ENCODE measurements around the gene ANKRD2.
"Not testable (repeated sequence)": the region's sequence is repeated elsewhere in the genome, so short reads cannot be mapped to it uniquely, and the experiment has no call there.

ANKRD2 gene, protein sequence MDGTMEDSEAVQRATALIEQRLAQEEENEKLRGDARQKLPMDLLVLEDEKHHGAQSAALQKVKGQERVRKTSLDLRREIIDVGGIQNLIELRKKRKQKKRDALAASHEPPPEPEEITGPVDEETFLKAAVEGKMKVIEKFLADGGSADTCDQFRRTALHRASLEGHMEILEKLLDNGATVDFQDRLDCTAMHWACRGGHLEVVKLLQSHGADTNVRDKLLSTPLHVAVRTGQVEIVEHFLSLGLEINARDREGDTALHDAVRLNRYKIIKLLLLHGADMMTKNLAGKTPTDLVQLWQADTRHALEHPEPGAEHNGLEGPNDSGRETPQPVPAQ

GRCh38 chr10:97572214-97572989 lies at the start of gene ANKRD2:
Gene ANKRD2 (plus strand): TSS chr10:97572779. CDS start chr10:97572789, 10 bp downstream.
- peak; percentile 92 for DNase-seq

- DNase-seq = no peak
These were observed 49.6 kb upstream of the ANKRD2 start for GRCh38 chr10:97522937-97523336.

DNA sequence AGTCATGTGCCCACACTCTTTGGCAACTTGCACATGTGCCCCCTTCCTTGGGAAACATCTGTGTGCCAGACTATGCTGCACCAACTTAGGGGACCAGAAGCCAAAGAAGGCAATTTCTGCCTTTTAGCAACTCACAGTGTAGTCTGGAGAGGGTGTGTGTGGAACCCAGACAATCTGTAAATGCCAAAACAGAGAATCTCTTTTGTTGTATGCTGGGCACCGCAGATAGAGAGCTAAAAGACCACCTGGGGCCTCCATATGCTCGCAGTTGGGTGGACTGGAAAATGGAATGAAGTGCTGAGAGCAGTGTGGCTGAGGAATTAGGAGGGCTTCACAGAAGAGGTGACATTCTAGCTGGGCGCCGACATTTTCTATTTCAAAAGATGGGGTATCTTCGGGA lies 47.5 kb upstream of the ANKRD2 start:
- DNase-seq = no peak

DNA sequence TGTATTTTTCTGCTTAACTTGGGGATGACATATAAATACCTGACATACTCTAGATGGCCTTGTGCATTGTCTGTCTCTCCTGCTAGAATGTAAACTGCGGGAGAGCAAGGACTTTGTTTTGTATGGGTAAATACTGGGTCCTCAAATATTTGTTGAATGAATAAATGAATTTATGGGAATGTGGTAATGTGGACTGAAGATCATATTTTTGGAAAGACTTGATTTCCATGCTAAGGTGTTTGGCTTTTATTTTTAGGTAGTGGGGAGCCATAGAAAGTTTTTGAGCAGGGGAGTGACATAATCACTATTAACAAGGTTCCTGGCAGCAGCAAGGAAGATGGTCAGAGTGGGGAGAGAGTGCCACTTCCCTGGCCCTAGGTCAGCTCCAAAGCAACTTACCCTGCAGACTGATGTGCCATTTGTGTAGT lies 46.9 kb upstream of the ANKRD2 start:
- DNase-seq = no peak

DNA sequence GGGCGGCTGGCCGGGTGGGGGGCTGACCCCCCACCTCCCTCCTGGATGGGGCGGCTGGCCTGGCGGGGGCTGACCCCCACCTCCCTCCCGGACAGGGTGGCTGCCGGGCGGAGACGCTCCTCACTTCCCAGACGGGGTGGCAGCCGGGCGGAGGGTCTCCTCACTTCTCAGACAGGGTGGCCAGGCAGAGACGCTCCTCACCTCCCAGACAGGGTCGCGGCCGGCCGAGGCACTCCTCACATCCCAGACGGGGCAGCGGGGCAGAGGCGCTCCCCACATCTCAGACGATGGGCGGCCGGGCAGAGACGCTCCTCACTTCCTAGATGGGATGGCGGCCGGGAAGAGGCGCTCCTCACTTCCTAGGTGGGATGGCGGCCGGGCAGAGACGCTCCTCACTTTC lies 43.7 kb upstream of the ANKRD2 start:
- DNase-seq = not testable (repeated sequence)

- DNase-seq = no peak
These were observed 42.7 kb upstream of the ANKRD2 start for GRCh38 chr10:97529685-97530465.

DNA sequence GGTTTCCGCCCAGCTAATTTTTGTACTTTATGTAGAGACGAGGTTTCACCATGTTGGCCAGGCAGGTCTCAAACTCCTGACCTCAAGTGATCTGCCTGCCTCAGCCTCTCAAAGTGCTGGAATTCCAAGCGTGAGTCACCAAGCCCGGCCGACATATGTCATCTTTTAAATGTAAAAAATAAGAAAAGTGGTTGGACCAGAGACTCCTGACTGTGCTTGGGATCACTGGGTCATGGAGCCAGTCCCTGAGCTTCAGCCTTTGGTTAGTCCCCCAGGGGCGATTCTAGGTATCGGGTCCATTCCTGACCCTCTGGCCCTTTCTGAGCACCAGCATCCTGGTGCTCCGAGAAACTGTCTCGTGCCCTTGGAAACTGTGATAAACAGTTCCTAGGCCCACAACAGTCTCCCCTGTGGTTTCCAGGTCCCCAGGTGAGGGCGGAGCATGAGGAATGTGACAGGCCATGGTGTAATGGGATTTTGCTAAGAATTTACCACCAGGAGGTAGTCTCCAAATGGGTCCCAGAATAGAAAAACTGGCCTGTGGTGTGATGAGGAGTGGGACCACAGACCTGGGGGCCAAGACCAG lies 41.1 kb upstream of the ANKRD2 start:
- no peak for DNase-seq

DNA sequence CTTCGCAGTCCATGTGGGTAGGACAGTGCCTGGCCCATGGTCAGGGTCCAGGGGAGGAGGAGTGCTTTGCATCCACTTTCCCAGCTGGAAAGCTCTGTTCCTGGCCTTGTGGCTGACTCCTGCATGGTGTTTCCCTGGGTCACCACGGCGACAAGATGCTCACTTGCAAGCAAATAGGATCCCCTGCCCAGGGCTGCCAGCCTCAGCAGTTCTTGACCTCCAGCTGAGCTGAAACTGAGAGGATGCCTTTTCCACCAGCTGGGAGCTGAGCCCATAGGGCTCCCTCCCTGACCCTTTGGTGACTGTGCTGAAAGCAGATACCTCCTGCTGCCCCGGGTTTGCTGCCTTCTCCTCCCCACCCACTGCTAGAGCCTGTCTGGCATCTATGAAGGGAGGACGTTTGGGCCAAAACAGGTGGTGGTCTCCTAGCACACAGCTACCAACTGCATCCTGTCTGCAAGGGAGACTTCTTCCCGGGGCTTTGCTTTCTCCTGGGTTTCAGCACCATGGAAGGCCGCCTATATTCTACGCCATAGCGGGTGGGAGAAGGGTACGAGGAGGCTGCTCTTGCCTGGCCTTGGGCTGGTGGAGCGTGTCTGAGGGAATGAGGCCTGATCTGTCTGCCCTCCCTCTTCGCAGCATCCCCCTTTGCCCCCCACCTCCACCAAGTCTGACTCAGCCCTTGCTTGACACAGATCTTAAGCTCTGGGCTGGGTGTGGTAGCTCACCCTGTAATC lies 39.5 kb upstream of the ANKRD2 start:
- no peak for DNase-seq

- DNase-seq = no peak
These were observed 38.7 kb upstream of the ANKRD2 start for GRCh38 chr10:97533888-97534287.

- peak; percentile 55 for DNase-seq
These were observed 37.7 kb upstream of the ANKRD2 start for GRCh38 chr10:97534746-97535367.

GRCh38 chr10:97537186-97537869 lies 35.3 kb upstream of the ANKRD2 start:
- DNase-seq = no peak

DNA sequence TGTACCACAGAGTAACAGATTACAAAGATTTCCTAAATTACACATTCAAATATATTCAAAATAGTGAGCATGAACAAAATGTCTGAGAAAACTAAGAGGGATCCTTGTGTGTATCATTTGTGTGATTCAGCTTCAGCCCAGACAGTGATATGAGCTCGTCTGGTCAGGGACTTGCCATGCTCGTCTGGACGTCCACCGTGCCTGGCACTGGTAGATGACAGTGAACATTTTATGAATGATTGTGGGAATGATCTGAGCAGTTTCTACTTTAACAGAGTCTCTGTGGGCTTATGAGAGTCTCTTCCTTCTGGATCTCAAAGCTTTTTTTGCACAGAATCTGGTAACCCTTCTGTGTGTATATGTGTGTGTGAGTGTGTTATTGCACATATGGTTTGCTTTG lies 34.2 kb upstream of the ANKRD2 start:
- no peak for DNase-seq

DNA sequence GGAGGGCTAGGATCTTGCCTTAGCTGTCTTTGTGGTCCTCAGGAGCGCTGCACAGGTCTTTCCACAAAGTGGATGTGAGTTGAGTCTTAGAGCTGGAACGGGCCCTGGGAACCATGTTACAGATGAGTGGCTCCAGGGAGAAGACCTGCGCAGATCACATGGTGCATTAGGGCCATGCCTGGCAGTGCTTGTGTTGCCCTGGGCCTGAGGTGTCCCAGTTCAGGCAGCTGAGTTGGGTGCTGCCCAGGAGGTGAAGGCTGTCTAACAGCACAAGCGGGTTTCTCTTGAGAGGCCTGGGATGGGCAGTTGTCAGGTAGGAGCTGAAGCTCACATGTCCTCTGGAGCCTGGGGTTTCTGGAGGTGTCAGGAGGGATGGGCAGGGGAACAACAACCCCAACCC lies 33.7 kb upstream of the ANKRD2 start:
- DNase-seq = no peak

DNA sequence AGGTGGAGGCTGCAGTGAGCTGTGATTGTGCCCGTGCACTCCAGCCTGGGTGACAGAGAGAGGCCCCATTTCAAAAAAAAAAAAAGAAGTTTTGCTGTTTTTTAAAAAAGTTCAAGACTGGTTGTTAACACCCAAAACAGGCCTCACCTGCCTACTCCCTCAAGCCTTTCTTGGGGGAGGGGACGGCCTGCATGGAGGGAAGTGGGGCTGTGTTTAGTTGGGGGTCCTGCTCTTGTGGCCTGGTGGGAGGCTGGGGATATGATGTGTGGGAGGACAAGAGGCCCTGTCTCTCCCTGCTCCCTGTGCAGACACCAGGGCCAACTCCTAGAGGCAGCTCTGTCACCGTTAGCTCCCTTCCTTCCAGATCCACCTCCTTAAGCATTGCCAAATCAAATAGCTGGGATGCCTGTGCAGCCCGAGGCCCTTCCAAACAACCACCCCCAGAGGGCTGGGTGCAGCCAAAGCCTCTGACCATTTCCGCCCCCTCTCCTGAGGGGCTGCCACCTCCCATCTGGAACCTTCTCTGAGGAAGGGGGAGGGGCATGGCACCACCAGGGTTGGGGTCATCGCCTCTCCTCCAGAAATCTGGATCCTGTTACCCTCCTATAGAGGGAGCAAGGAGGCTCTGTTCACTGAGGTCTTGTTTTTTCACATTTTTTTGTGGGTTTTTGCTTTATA lies 32.9 kb upstream of the ANKRD2 start:
- DNase-seq = no peak

DNA sequence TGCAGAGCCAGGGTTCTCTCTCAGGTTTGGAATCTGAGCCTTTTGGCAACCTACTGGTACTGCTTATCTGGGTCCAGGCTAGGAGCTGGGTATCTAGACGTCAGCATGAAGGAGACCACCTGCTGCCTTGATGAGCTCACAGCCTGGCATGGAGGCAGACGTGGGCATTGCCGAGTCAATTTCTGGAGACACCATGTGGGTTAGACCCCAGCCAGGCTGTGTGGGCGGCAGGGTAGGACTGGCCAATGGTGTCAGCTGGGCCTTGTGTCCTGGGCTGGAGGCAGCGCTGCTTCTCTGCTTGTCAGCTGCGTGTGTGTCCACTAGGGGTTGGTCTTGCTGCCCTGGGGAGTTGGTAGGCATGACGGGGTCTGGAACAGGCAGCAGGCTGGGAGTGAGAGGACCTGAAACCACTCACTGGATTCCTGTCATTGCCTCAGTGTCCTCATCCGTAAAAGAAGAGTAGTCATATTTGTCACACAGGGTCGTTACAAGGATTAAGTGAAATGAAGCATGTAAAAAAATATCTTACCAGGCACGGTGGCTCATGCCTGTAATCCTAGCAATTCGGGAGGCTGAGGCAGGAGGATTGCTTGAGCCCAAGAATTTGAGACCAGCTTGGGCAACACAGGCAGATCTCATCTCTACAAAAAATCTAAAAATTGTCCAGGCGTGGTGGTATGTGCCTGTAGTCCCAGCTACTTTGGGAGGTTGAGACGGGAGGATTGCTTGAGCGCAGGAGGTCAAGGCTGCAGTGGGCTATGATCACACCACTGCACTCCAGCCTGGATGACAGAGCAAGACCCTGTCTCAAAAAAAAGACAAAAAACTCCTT lies 31.7 kb upstream of the ANKRD2 start:
- no peak for DNase-seq

GRCh38 chr10:97542169-97543024 lies 30.2 kb upstream of the ANKRD2 start:
- peak; percentile 43 for DNase-seq

DNA sequence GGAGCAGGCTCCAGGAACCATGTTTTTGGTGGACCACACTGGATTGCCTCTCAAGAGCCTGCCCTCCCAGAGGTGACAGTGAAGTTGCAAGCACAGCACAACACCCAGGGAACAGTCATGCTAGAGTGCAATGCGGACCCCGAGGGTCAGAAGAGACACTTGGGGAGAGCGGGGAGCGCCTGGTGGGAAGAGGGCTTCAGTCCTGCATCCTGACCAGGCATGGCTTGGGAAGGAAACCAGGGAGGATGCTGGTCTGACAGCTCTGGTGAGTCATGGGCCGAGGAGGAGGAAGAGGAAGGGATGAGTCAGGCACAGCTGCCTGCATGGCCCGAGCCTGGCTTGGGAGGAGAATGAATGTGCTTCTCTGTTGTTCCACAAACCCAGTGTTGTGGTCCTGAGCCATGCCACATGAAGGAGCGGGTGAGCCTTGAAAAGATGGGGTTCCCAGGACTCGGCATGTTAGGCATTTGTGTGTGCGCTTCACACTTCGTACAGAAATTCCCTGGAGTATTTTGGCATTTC lies 29.5 kb upstream of the ANKRD2 start:
- DNase-seq = peak; percentile 64

- DNase-seq = no peak
These were observed 25.9 kb upstream of the ANKRD2 start for GRCh38 chr10:97546456-97547270.
